ENCODE measurements around the gene TNFAIP1. TPM values are rescaled to one million over a fixed set of nuclear protein-coding genes. Genes with fewer than 3 reads are reported as not detected.

TNFAIP1 gene
- total and polyA plus RNA-seq, 2 donors (not counting 1 experiment from before 2014, with no cell fraction given), result 23.0 to 40.7 TPM

GRCh38 chr17:28363186-28363585 lies 27.6 kb downstream of the TNFAIP1 start:
- no peak overlapping the region for H3K9ac ChIP-seq (ENCODE audit: insufficient read depth, low read length)
- no peak for DNase-seq (ENCODE audit: low read depth in 2 of 2)
- H3K27me3 ChIP-seq (ENCODE audit: control insufficient read depth, insufficient read depth, low read length), result no peaks in the 10 kb centered on the region
- peaks cover 4% of the 10 kb centered on the region for H3K4me1 ChIP-seq (ENCODE audit: control insufficient read depth, extremely low read depth, insufficient read depth, low read length)
- no peaks in the 10 kb centered on the region for H4K20me1 ChIP-seq (ENCODE audit: control insufficient read depth, extremely low read depth, insufficient read depth, low read length)
- no peak overlapping the region for H2AFZ ChIP-seq (ENCODE audit: low read length)
- H3K4me3 ChIP-seq (replicated peaks in 1 of 4; ENCODE audit: control extremely low read depth in 1 of 4, insufficient read depth in 1 of 4, low read depth in 3 of 4, low read length in 4 of 4), result no peak overlapping the region
- H3K9me3 ChIP-seq (ENCODE audit: control insufficient read depth, insufficient read depth, low read depth, low read length), result no peaks in the 10 kb centered on the region
- TF ChIP-seq CTCF (conservative IDR thresholded peaks at IDR 0.05 in 1 of 2, IDR thresholded peaks at IDR 0.05 in 1 of 2; ENCODE audit: low read depth in 1 of 2, low read length in 2 of 2) (no peak), EZH2 (IDR thresholded peaks at IDR 0.05; ENCODE audit: low read length, missing control alignments) (no peak)
- H3K79me2 ChIP-seq (ENCODE audit: control insufficient read depth, insufficient read depth, low read length), result peaks cover 4% of the 10 kb centered on the region
- peaks cover 6% of the 10 kb centered on the region for H3K36me3 ChIP-seq (ENCODE audit: control insufficient read depth, insufficient read depth, low read length)
- no peak overlapping the region for H3K4me2 ChIP-seq (ENCODE audit: extremely low read depth, insufficient read depth, low read length)
- H3K27ac ChIP-seq (ENCODE audit: insufficient read depth, low read length), result no peak overlapping the region

- no peak for DNase-seq (ENCODE audit: low read depth in 2 of 2)
- Histone ChIP-seq H3K4me3 (replicated peaks in 1 of 4; ENCODE audit: control extremely low read depth in 1 of 4, insufficient read depth in 1 of 4, low read depth in 3 of 4, low read length in 4 of 4) (no peak overlapping the region), H3K79me2 (ENCODE audit: control insufficient read depth, insufficient read depth, low read length) (no peaks in the 10 kb centered on the region), H3K9me3 (ENCODE audit: control insufficient read depth, insufficient read depth, low read depth, low read length) (no peaks in the 10 kb centered on the region), H3K36me3 (ENCODE audit: control insufficient read depth, insufficient read depth, low read length) (peaks cover 4% of the 10 kb centered on the region), H3K9ac (ENCODE audit: insufficient read depth, low read length) (no peak overlapping the region), H4K20me1 (ENCODE audit: control insufficient read depth, extremely low read depth, insufficient read depth, low read length) (no peaks in the 10 kb centered on the region), H3K4me1 (ENCODE audit: control insufficient read depth, extremely low read depth, insufficient read depth, low read length) (no peaks in the 10 kb centered on the region), H3K27me3 (ENCODE audit: control insufficient read depth, insufficient read depth, low read length) (no peaks in the 10 kb centered on the region), H3K27ac (ENCODE audit: insufficient read depth, low read length) (no peak overlapping the region), H2AFZ (ENCODE audit: low read length) (no peak overlapping the region), H3K4me2 (ENCODE audit: extremely low read depth, insufficient read depth, low read length) (no peak overlapping the region)
- TF ChIP-seq CTCF (conservative IDR thresholded peaks at IDR 0.05 in 1 of 2, IDR thresholded peaks at IDR 0.05 in 1 of 2; ENCODE audit: low read depth in 1 of 2, low read length in 2 of 2), result no peak
These were observed 28.5 kb downstream of the TNFAIP1 start for GRCh38 chr17:28363776-28364650.

DNA sequence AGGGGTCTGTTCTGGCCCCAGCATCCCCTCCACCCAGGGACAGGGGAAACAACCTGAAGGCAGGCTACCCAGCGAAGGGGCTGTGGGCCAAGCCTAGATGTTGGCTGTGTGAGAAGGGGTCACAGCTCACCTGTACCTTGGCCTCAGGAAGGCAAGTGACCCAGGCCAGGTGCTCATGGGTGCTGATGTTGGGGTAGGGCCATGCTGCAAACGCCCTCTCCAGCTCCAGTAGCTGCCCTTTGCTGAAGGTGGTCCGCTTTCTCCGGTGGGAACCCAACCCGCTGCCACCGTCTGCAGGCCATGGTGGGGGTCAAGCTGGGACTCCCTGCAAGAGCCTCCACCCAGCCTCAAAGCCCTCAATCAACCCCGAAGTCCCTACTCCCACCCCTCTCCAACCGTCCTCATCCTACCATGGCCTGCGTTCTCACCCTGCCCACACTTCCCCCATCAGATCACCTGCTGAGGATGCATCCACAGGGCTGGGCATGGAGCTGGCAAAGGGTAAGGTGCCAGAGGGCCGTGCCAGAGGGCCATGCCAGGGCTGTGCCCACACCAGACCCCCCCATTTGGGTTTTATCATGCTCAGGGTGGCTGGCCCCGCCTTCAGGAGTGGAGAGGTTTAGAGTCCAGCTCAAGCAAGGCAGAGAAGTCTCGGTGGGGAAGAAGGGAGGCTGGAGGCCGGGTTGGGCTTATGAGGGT lies 29.3 kb downstream of the TNFAIP1 start, which contains the start of gene SEBOX:
Gene SEBOX, minus strand, starts transcription at position 535 of the 699 bp plus-strand sequence. Its CDS starts 48 bp downstream, at position 487.
- Histone ChIP-seq H4K20me1 (ENCODE audit: control insufficient read depth, extremely low read depth, insufficient read depth, low read length) (no peaks in the 10 kb centered on the region), H2AFZ (ENCODE audit: low read length) (no peak within 1 kb of the TSS), H3K9ac (ENCODE audit: insufficient read depth, low read length) (no peak within 1 kb of the TSS), H3K4me2 (ENCODE audit: extremely low read depth, insufficient read depth, low read length) (no peak within 1 kb of the TSS), H3K79me2 (ENCODE audit: control insufficient read depth, insufficient read depth, low read length) (no peaks in the 10 kb centered on the region), H3K4me1 (ENCODE audit: control insufficient read depth, extremely low read depth, insufficient read depth, low read length) (no peaks in the 10 kb centered on the region), H3K4me3 (replicated peaks in 1 of 4; ENCODE audit: control extremely low read depth in 1 of 4, insufficient read depth in 1 of 4, low read depth in 3 of 4, low read length in 4 of 4) (no peak within 1 kb of the TSS), H3K36me3 (ENCODE audit: control insufficient read depth, insufficient read depth, low read length) (peaks cover 2% of the 10 kb centered on the region), H3K27me3 (ENCODE audit: control insufficient read depth, insufficient read depth, low read length) (no peaks in the 10 kb centered on the region), H3K9me3 (ENCODE audit: control insufficient read depth, insufficient read depth, low read depth, low read length) (no peaks in the 10 kb centered on the region), H3K27ac (ENCODE audit: insufficient read depth, low read length) (no peak within 1 kb of the TSS)
- DNase-seq (ENCODE audit: low read depth in 2 of 2), result no peak
- TF ChIP-seq CTCF (conservative IDR thresholded peaks at IDR 0.05 in 1 of 2, IDR thresholded peaks at IDR 0.05 in 1 of 2; ENCODE audit: low read depth in 1 of 2, low read length in 2 of 2), result no peak
- TF ChIP-seq EZH2 (IDR thresholded peaks at IDR 0.05; ENCODE audit: low read length, missing control alignments), result no peak

Measured in fibroblast of lung (primary cell).